ENCODE results near the gene TENT4B.

Gene TENT4B

DNA sequence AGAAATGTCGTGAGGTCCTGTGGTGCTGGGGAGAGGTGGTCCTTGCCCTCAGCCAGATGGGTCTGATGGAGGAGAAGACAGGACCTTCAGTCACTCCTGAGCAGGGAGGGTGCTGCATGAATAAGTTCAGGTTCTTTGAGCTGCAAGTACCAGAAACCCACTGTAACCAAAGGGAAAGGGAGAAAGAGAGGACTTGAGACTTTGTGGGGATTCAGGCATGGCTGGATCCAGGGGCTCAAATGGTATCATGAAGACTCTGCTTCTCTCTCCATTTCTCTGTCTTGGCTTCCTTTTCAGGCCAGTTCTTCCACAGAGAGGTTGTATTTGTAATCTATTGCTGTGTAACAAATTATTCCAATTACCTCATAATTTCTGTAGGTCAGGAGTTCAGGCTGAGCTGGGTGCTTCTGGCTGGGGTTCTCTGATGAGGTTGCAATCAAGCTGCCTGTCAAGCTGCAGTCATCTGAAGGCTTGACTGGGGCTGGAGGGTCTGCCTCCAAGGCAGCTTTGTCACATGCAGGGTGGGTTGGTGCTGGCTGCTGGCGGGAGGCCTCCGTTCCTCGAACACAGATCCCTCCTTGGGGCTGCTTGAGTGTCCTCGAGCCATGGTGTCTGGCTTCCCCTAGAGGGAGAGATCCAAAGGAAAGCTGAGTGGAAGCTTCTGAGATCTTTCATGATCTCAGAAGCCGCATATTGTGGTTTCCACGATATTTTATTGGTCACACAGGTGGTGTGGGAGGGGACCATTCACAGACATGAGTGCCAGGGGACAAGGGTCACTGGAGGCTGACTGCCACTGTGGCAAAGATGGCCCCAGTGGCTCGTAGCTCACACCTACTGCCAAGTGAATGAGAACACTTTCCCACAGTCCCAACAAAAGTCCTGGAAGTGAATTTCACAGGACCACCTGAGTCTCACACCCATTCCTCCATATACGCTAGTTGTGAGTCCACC, 107.4 kb downstream of the TENT4B start:
- Mint-ChIP-seq H3K9me3 (no peaks in the 10 kb centered on the region), H3K36me3 (ENCODE audit: low read depth) (no peaks in the 10 kb centered on the region), H3K4me1 (peaks cover 27% of the 10 kb centered on the region), H3K27me3 (ENCODE audit: low read depth) (peaks cover 12% of the 10 kb centered on the region), H3K27ac (peak overlapping the region; percentile 53 to 68 (median 56)), H3K4me3 (no peak overlapping the region)
- TF ChIP-seq, protein P1, sequence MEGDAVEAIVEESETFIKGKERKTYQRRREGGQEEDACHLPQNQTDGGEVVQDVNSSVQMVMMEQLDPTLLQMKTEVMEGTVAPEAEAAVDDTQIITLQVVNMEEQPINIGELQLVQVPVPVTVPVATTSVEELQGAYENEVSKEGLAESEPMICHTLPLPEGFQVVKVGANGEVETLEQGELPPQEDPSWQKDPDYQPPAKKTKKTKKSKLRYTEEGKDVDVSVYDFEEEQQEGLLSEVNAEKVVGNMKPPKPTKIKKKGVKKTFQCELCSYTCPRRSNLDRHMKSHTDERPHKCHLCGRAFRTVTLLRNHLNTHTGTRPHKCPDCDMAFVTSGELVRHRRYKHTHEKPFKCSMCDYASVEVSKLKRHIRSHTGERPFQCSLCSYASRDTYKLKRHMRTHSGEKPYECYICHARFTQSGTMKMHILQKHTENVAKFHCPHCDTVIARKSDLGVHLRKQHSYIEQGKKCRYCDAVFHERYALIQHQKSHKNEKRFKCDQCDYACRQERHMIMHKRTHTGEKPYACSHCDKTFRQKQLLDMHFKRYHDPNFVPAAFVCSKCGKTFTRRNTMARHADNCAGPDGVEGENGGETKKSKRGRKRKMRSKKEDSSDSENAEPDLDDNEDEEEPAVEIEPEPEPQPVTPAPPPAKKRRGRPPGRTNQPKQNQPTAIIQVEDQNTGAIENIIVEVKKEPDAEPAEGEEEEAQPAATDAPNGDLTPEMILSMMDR (IDR thresholded peaks at IDR 0.05; ENCODE audit: unreplicated experiment in 3 of 3): no peak

DNA sequence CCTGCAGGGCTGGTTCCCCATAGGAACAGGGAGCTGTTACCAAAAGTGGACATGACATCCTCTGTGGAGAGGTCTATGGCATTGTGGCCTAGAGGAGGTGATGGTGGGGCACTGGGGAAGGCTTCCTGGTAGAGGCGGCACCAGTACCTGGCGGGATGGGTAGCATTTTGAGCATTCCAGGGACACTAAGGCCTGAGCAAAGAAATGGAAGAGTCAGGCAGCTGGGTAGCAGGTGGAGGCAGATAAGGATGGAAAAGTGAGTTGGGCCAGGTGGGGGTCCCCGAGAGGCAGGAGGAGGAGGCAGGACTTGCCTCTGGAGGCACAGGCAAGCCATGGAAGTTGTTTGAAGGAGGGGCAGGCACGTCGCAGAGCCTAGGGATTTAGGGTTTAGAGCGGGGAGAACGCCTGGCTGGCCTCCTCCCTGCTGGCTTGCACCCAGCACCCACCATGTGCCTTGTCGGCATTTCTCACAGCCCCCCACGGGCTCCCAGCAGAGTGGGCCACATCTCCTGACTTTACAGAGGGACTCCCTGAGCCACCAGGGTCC, 108.1 kb downstream of the TENT4B start:
- no peak overlapping the region for H3K27ac Mint-ChIP-seq
- TF ChIP-seq, protein P1 (IDR thresholded peaks at IDR 0.05; ENCODE audit: unreplicated experiment in 3 of 3): no peak
- peaks cover 10% of the 10 kb centered on the region for H3K27me3 Mint-ChIP-seq (ENCODE audit: low read depth)
- H3K36me3 Mint-ChIP-seq (ENCODE audit: low read depth): no peaks in the 10 kb centered on the region
- H3K4me3 Mint-ChIP-seq: no peak overlapping the region
- H3K9me3 Mint-ChIP-seq: no peaks in the 10 kb centered on the region
- H3K4me1 Mint-ChIP-seq: peaks cover 29% of the 10 kb centered on the region

DNA sequence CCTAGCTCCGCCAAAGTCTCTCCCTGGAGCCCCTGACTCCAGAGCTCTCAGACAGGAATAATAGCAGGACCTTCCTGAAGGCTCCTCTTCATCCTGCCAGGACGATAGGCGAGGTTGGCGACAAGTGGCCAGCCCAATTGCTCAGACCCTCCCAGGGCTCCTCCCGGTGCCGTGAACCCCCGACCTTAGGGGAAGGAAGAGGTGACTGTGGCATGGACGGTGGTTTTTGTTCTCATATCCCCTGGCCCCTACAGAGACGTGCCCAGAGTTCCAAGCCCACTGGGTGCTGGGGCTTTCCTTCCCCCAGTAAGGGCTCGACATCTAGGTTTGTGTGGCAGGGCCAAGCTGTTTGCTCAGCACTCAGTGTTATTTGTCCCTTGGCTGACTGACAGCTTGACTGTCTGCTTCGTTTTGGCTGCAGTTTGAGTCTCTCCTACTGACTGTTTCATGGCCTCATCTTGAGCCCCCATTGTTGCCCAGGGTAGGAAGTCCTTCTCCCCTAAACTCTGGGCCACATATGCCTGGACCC, 108.7 kb downstream of the TENT4B start:
- Mint-ChIP-seq H3K4me3 (no peak overlapping the region), H3K27ac (peak overlapping the region in 1 of 3 experiments; percentile 45), H3K36me3 (ENCODE audit: low read depth) (no peaks in the 10 kb centered on the region), H3K9me3 (no peaks in the 10 kb centered on the region), H3K4me1 (peaks cover 32% of the 10 kb centered on the region), H3K27me3 (ENCODE audit: low read depth) (peaks cover 10% of the 10 kb centered on the region)
- TF ChIP-seq, protein P1 (IDR thresholded peaks at IDR 0.05; ENCODE audit: unreplicated experiment in 3 of 3): no peak

DNA sequence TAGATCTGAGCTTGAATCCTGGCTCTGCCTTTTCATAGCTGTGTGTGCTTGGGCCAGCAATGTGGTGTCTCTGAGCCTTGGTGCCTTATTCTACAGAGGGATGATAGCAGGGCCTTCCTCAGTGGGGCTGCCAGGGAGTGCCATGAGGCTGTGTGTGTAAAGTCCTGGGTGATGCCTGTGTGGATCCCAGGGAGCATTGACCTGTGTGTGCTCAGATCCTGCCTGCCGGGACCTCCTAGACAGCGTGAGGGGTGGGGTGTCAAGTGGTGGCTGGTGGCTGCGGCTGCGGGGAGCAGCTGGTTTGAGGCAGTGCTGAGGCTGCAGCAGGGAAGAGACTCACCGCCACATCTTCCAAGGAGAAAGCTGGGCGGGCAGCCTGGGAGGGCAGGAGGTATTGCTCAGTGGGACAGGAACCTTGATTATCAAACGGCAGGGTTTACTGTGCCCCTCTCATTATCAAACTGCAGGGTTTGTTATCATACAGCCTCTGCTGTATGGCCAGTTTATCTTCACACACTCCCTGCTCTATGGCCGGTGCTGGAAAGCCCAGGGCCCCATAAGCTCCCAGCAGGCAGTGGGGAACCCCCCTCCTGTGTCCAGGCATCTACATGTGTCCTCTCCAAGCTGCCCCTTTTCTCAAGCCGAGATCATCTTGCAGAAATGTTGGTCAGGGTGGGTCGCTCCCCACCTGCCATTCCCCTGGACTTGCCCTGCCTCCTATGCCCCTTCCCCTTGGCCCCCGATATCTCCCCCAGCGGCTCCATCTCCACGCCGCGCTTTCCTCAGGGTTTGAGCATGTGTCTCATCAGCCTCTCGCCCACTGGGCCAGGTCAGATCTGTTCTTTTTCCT, 110.2 kb downstream of the TENT4B start:
- TF ChIP-seq, protein P1 (IDR thresholded peaks at IDR 0.05; ENCODE audit: unreplicated experiment in 3 of 3): no peak
- no peak overlapping the region for H3K27ac Mint-ChIP-seq
- H3K4me1 Mint-ChIP-seq: peaks cover 36% of the 10 kb centered on the region
- no peak overlapping the region for H3K4me3 Mint-ChIP-seq
- H3K36me3 Mint-ChIP-seq (ENCODE audit: low read depth): no peaks in the 10 kb centered on the region
- peaks cover 10% of the 10 kb centered on the region for H3K27me3 Mint-ChIP-seq (ENCODE audit: low read depth)
- no peaks in the 10 kb centered on the region for H3K9me3 Mint-ChIP-seq

DNA sequence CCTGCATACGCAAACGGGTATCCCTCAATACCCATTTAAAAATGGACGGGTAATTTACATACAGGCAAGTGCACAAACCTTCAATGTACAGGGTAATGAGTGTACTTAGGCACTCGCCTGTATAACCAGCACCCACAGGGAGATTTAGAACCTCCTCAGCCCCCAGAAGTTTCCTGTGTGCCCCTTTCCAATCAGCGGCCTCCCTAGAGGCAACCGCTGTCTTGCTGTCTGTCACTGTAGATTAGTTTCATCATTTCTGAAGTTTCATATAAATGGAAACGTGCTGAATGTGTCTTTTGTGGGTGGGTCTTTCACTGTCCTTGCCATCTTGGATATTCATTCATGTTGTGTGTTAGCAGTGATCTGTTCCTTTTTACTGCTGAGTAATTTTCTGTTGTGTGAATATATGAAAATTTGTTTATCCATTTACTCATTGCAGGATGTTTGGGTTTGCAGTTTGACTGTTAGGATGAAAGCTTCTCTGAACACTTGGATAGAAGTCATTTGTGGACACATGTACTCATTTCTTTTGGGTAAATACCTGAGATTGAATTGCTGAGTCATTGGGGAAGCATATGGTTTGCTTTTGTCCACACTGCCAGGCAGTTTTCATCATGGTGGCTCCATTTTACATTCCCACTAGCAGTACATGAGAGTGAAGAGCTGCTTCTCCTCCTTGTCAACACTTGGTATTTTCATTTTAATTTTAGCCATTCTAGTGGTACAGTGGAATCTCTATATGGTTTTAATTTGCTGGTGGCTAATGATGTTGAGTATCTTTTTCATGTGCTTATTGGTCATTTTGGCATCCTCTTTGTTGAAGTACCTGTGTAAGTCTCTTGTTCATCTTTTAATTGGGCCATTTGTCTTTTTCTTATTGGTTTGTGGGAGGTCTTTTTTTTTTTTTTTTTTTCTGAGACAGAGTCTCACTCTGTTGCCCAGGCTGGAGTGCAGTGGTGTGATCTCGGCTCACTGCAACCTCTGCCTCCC, 111.1 kb downstream of the TENT4B start:
- Mint-ChIP-seq H3K27me3 (ENCODE audit: low read depth) (peaks cover 10% of the 10 kb centered on the region), H3K4me1 (peaks cover 30% of the 10 kb centered on the region), H3K9me3 (no peaks in the 10 kb centered on the region), H3K36me3 (ENCODE audit: low read depth) (no peaks in the 10 kb centered on the region), H3K4me3 (no peak overlapping the region), H3K27ac (no peak overlapping the region)
- TF ChIP-seq, protein P1 (IDR thresholded peaks at IDR 0.05; ENCODE audit: unreplicated experiment in 3 of 3): no peak
